HCT116 (cell line): ENCODE data around the gene CCNL2. TPM values are rescaled to one million over a fixed set of nuclear protein-coding genes. Genes with fewer than 3 reads are reported as not detected.

ENCODE experiments used
- ATAC-seq: fragments of 200-7000 bp; cut with Tn5 transposase; 2 replicates; pipeline ENCODE4 v1.9.1; 2020; ENCODE audit warnings: mild to moderate bottlenecking, moderate library complexity
- BruUV-seq: library from RNA; stranded (reverse); fragments of 400-500 nt; replicated peaks from 2 replicates; lab custom pipeline; 2021; lab: Mats Ljungman, UMichigan
- CTCF ChIA-PET: fragments of 300-600 bp; sonication (Branson Sonifier 250); formaldehyde crosslinking; loops from one replicate; lab custom pipeline; 2021; ENCODE audit warnings: antibody characterized with exemption; lab: Charles Lee
- POLR2A ChIA-PET: fragments of 300-600, 350-600 bp; sonication (Branson Sonifier 250); formaldehyde crosslinking; loops from one replicate; lab custom pipeline; 2021; ENCODE audit warnings: antibody characterized with exemption; lab: Charles Lee
- RAD21 ChIA-PET, 2 experiments: fragments of 300-600 bp; sonication (Branson Sonifier 250); formaldehyde crosslinking; loops; one replicate each; lab custom pipeline; 2023; ENCODE audit warnings: low total read pairs in 2 of 2; ENCODE audit not compliant: uncharacterized antibody in 2 of 2, unreplicated experiment in 2 of 2, low non-redundant PET in 1 of 2; lab: Charles Lee
- DNase-seq: peaks from one replicate; pipeline ENCODE4 v3.0.0-alpha.2; 2010; ENCODE audit warnings: low read depth, low spot score
- H2AFZ ChIP-seq: fragments of 200-600 bp; shearing (Covaris generic), sonication (generic); 2 replicates; pipeline ENCODE4 v1.6.1; 2017; ENCODE audit warnings: low read depth, mixed run types, mixed read lengths, antibody characterized with exemption, low read length; ENCODE audit not compliant: poor library complexity, severe bottlenecking
- H3K27ac ChIP-seq: 2 replicates; pipeline ENCODE4 v1.5.1; 2012; ENCODE audit warnings: low read depth, low read length
- H3K27me3 ChIP-seq: fragments of 200-600 bp; sonication (generic); 2 replicates; pipeline ENCODE4 v1.6.1; 2016; ENCODE audit warnings: mixed run types, low read length, mixed read lengths; ENCODE audit not compliant: insufficient read depth
- H3K36me3 ChIP-seq, 2 experiments: fragments of 200-500 bp in 1 of 2; fragments of 200-600 bp in 1 of 2; sonication (Bioruptor generic) in 1 of 2; sonication (generic) in 1 of 2; 2 replicates each; pipeline versions ENCODE4 v1.5.1 to v1.6.1; 2014 to 2016; ENCODE audit warnings: low read length in 2 of 2, inconsistent platforms in 1 of 2, mixed read lengths in 1 of 2, mixed run types in 1 of 2; ENCODE audit not compliant: insufficient read depth in 2 of 2, control insufficient read depth in 1 of 2
- H3K4me1 ChIP-seq, 2 experiments: fragments of 200-600 bp in 1 of 2; sonication (generic) in 1 of 2; 2 replicates each; pipeline versions ENCODE4 v1.5.1 to v1.6.1; 2012 to 2017; ENCODE audit warnings: low read length in 2 of 2, inconsistent platforms in 1 of 2, mild to moderate bottlenecking in 1 of 2, mixed read lengths in 1 of 2, mixed run types in 1 of 2, moderate library complexity in 1 of 2; ENCODE audit not compliant: insufficient read depth in 2 of 2, control insufficient read depth in 1 of 2
- H3K4me2 ChIP-seq: fragments of 200-600 bp; sonication (generic); 2 replicates; pipeline ENCODE4 v1.6.1; 2017; ENCODE audit warnings: mixed run types, low read length, mixed read lengths
- H3K4me3 ChIP-seq, 2 experiments: fragments of 200-600 bp in 1 of 2; sonication (generic) in 1 of 2; replicated peaks in 1 of 2; 2 replicates each; pipeline ENCODE4 v1.5.1; 2011 to 2016; ENCODE audit warnings: low read length in 2 of 2, control low read depth in 1 of 2, low read depth in 1 of 2, mild to moderate bottlenecking in 1 of 2, mixed read lengths in 1 of 2, mixed run types in 1 of 2
- H3K79me2 ChIP-seq: fragments of 200-600 bp; sonication (generic); 2 replicates; pipeline ENCODE4 v1.6.1; 2017; ENCODE audit warnings: mild to moderate bottlenecking, mixed run types, low read length, moderate library complexity, mixed read lengths; ENCODE audit not compliant: insufficient read depth
- H3K9ac ChIP-seq: fragments of 200-600 bp; sonication (generic); 2 replicates; pipeline ENCODE4 v1.6.1; 2016; ENCODE audit warnings: low read length, mixed read lengths
- H3K9me2 ChIP-seq: fragments of 200-600 bp; sonication (generic), shearing (Covaris generic); 2 replicates; pipeline ENCODE4 v1.6.1; 2017; ENCODE audit warnings: mixed run types, mild to moderate bottlenecking, moderate library complexity; ENCODE audit not compliant: insufficient read depth
- H3K9me3 ChIP-seq, 2 experiments: fragments of 200-500 bp in 1 of 2; fragments of 200-600 bp in 1 of 2; sonication (Bioruptor generic) in 1 of 2; sonication (generic) in 1 of 2; 2 replicates each; pipeline ENCODE4 v1.6.1; 2014 to 2017; ENCODE audit warnings: low read length in 2 of 2, mixed read lengths in 2 of 2, inconsistent platforms in 1 of 2, low read depth in 1 of 2, mild to moderate bottlenecking in 1 of 2, mixed run types in 1 of 2, moderate library complexity in 1 of 2; ENCODE audit not compliant: control insufficient read depth in 1 of 2, insufficient read depth in 1 of 2
- H4K20me1 ChIP-seq: fragments of 200-600 bp; sonication (generic), shearing (Covaris generic); 2 replicates; pipeline ENCODE4 v1.6.1; 2017; ENCODE audit warnings: mixed run types, mild to moderate bottlenecking, moderate library complexity; ENCODE audit not compliant: insufficient read depth
- CBX3 ChIP-seq: IDR thresholded peaks from 2 replicates; pipeline ENCODE4 v1.6.1; 2012; ENCODE audit warnings: low read depth
- ELF1 ChIP-seq: IDR thresholded peaks from 2 replicates; pipeline ENCODE4 v1.6.1; 2012; ENCODE audit warnings: low read depth, borderline replicate concordance
- MAX ChIP-seq: IDR thresholded peaks from 2 replicates; pipeline ENCODE4 v1.6.1; 2012
- POLR2AphosphoS5 ChIP-seq: IDR thresholded peaks from 2 replicates; pipeline ENCODE4 v1.6.1; 2011; ENCODE audit warnings: mild to moderate bottlenecking, low read depth, low read length, moderate library complexity
- RAD21 ChIP-seq: IDR thresholded peaks from 2 replicates; pipeline ENCODE4 v1.6.1; 2012; ENCODE audit warnings: low read depth, mild to moderate bottlenecking
- SP1 ChIP-seq: IDR thresholded peaks from 2 replicates; pipeline ENCODE4 v1.6.1; 2012; ENCODE audit warnings: low read depth
- SRF ChIP-seq: IDR thresholded peaks from 2 replicates; pipeline ENCODE4 v1.6.1; 2012; ENCODE audit warnings: low read depth
- YY1 ChIP-seq: IDR thresholded peaks from 2 replicates; pipeline ENCODE4 v1.6.1; 2011; ENCODE audit warnings: low read length, low read depth, moderate library complexity, mild to moderate bottlenecking; ENCODE audit not compliant: insufficient replicate concordance; ENCODE audit errors: extremely low read depth
- ZNF274 ChIP-seq: fragments of 200-500 bp; sonication (Bioruptor generic); IDR thresholded peaks from 2 replicates; pipeline ENCODE4 v1.6.1; 2014; ENCODE audit warnings: mild to moderate bottlenecking, low read depth, low read length, inconsistent platforms
- intact Hi-C: fragments of 100-400 bp; cut with micrococcal nuclease; formaldehyde crosslinking; loops from 2 replicates; pipeline ENCODE4 v1.10.0; 2022
- total RNA-seq: library from RNA; stranded (reverse); gene quantifications from one replicate; pipeline ENCODE4 v1.2.1, GENCODE V29; 2021; ENCODE audit not compliant: unreplicated experiment
- TF ChIP-seq, protein P1 (sequence below): IDR thresholded peaks from 2 replicates; pipeline ENCODE4 v1.6.1; 2012; ENCODE audit warnings: low read depth
- TF ChIP-seq, protein P2 (sequence below): IDR thresholded peaks from 2 replicates; pipeline ENCODE4 v1.6.1; 2012

CCNL2 gene
- total RNA-seq, 1 experiment from 2014 or later = 173 TPM

- BruUV-seq = no TSS peak
- Histone ChIP-seq H4K20me1 (no peaks in the 10 kb centered on the region), H3K9me3 (no peaks in the 10 kb centered on the region), H3K9me2 (no peaks in the 10 kb centered on the region), H3K27me3 (no peaks in the 10 kb centered on the region), H2AFZ (no peak overlapping the region), H3K79me2 (no peaks in the 10 kb centered on the region), H3K27ac (peak overlapping the region; percentile 49), H3K9ac (peak overlapping the region; percentile 51), H3K4me3 (0 out of 4 replicates have a peak overlapping the region, but pooled peaks of 1 of the 2 experiments have one; percentile 25), H3K4me2 (peak overlapping the region; percentile 68), H3K36me3 (no peaks in the 10 kb centered on the region), H3K4me1 (peaks cover 24 to 54% of the 10 kb centered on the region in 2 experiments)
- TF ChIP-seq, protein P1, sequence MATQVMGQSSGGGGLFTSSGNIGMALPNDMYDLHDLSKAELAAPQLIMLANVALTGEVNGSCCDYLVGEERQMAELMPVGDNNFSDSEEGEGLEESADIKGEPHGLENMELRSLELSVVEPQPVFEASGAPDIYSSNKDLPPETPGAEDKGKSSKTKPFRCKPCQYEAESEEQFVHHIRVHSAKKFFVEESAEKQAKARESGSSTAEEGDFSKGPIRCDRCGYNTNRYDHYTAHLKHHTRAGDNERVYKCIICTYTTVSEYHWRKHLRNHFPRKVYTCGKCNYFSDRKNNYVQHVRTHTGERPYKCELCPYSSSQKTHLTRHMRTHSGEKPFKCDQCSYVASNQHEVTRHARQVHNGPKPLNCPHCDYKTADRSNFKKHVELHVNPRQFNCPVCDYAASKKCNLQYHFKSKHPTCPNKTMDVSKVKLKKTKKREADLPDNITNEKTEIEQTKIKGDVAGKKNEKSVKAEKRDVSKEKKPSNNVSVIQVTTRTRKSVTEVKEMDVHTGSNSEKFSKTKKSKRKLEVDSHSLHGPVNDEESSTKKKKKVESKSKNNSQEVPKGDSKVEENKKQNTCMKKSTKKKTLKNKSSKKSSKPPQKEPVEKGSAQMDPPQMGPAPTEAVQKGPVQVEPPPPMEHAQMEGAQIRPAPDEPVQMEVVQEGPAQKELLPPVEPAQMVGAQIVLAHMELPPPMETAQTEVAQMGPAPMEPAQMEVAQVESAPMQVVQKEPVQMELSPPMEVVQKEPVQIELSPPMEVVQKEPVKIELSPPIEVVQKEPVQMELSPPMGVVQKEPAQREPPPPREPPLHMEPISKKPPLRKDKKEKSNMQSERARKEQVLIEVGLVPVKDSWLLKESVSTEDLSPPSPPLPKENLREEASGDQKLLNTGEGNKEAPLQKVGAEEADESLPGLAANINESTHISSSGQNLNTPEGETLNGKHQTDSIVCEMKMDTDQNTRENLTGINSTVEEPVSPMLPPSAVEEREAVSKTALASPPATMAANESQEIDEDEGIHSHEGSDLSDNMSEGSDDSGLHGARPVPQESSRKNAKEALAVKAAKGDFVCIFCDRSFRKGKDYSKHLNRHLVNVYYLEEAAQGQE = no peak
- TF ChIP-seq YY1 (peak; percentile 36), POLR2AphosphoS5 (peak; percentile 28; the same call in 1 of the 2 replicates), MAX (no peak), ELF1 (no peak), SRF (no peak), SP1 (no peak; the same call in none of the 2 replicates), CBX3 (no peak), RAD21 (no peak), ZNF274 (no peak)
- TF ChIP-seq, protein P2, sequence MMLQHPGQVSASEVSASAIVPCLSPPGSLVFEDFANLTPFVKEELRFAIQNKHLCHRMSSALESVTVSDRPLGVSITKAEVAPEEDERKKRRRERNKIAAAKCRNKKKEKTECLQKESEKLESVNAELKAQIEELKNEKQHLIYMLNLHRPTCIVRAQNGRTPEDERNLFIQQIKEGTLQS = no peak
- ATAC-seq = peak; percentile 82
- POLR2A ChIA-PET = no interaction called here
- CTCF ChIA-PET = no interaction called here
- DNase-seq = peak; percentile 56
- RAD21 ChIA-PET = interaction anchor here in 1 of 2 experiments (1.2 kb wide), 1 partner anchor 11 kb away, joined by 3 read pairs; no protein-coding TSS in a partner anchor
- intact Hi-C loops = no loop called here
Measured at GRCh38 chr1:1360506-1361169, 38.5 kb downstream of the CCNL2 start.
